Urinary bladder (tissue), 4 donors: ENCODE measurements around the gene GNPTG. TPM values are rescaled to one million over a fixed set of nuclear protein-coding genes. Genes with fewer than 3 reads are reported as not detected.
A peak's percentile ranks its signal among the peaks of the same experiment; 100 is the strongest.

Source experiments
- DNase-seq: peaks from one replicate; pipeline ENCODE4 v3.0.0-alpha.2; 2015; ENCODE audit errors: extremely low spot score
- H3K27ac ChIP-seq: one replicate; pipeline ENCODE4 v1.5.1; 2013; ENCODE audit warnings: low read depth, mild to moderate bottlenecking, moderate library complexity
- H3K36me3 ChIP-seq: one replicate; pipeline ENCODE4 v1.6.1; 2013; ENCODE audit warnings: mild to moderate bottlenecking, moderate library complexity; ENCODE audit not compliant: insufficient read depth
- H3K4me1 ChIP-seq: one replicate; pipeline ENCODE4 v1.6.1; 2013; ENCODE audit warnings: mild to moderate bottlenecking, moderate library complexity; ENCODE audit not compliant: insufficient read depth
- H3K4me3 ChIP-seq: one replicate; pipeline ENCODE4 v1.5.1; 2013; ENCODE audit warnings: low read depth, low read length
- WGBS: extraction: QIAGEN DNeasy Blood & Tissue Kit; methylation state at CpG from one replicate; pipeline ENCODE4 v1.1.7; 2013; 5-methylcytosine and 5-hydroxymethylcytosine counted together
- polyA plus RNA-seq: library from polyadenylated mRNA; stranded (reverse); fragments of 200-250 nt; gene quantifications from one replicate; pipeline ENCODE4 v1.2.3, GENCODE V29; 2013
- total RNA-seq: library from RNA; depleted of rRNA; stranded (reverse); fragments of >200 nt; gene quantifications from one replicate; pipeline ENCODE4 v1.2.3, GENCODE V29; 2014
- donor health status: healthy with polysubstance abuse.
- donor health status: healthy.

GNPTG gene
- total and polyA plus RNA-seq, 2 donors, result 28.0 to 70.4 TPM

- 61% methylated on average over 44 of the region's 44 CpGs for WGBS
- no peak for DNase-seq
- Histone ChIP-seq H3K4me1 (no peaks in the 10 kb centered on the region), H3K36me3 (no peaks in the 10 kb centered on the region), H3K27ac (no peak overlapping the region), H3K4me3 (no peak overlapping the region)
Measured at GRCh38 chr16:1343428-1344242, 8.1 kb upstream of the GNPTG start.

- Histone ChIP-seq H3K36me3 (no peaks in the 10 kb centered on the region), H3K27ac (no peak overlapping the region), H3K4me1 (no peaks in the 10 kb centered on the region), H3K4me3 (no peak overlapping the region)
- 89% methylated on average over 14 of the region's 14 CpGs for WGBS
- DNase-seq, result no peak
Measured at GRCh38 chr16:1344499-1344898, 7.2 kb upstream of the GNPTG start.

- H3K27ac ChIP-seq, result no peak overlapping the region
- no peaks in the 10 kb centered on the region for H3K36me3 ChIP-seq
- DNase-seq, result no peak
- H3K4me1 ChIP-seq, result no peaks in the 10 kb centered on the region
- WGBS, result 73% methylated on average over 11 of the region's 11 CpGs
- H3K4me3 ChIP-seq, result no peak overlapping the region
Measured at GRCh38 chr16:1345087-1345486, 6.6 kb upstream of the GNPTG start.

GRCh38 chr16:1345651-1346421 lies 5.9 kb upstream of the GNPTG start:
- WGBS, result 73% methylated on average over 31 of the region's 31 CpGs
- no peak overlapping the region for H3K4me3 ChIP-seq
- DNase-seq, result no peak

GRCh38 chr16:1346422-1347285 lies 5.1 kb upstream of the GNPTG start:
- no peak overlapping the region for H3K4me3 ChIP-seq
- no peaks in the 10 kb centered on the region for H3K36me3 ChIP-seq
- H3K27ac ChIP-seq, result no peak overlapping the region
- 73% methylated on average over 34 of the region's 34 CpGs for WGBS
- no peaks in the 10 kb centered on the region for H3K4me1 ChIP-seq
- DNase-seq, result no peak

More at GRCh38 chr16:1345651-1346421, 5.9 kb upstream of the GNPTG start:
- no peaks in the 10 kb centered on the region for H3K36me3 ChIP-seq
- H3K4me1 ChIP-seq, result no peaks in the 10 kb centered on the region
- no peak overlapping the region for H3K27ac ChIP-seq

- 84% methylated on average over 31 of the region's 31 CpGs for whole genome bisulfite sequencing
- Histone ChIP-seq H3K4me1 (no peaks in the 10 kb centered on the region), H3K4me3 (no peak overlapping the region), H3K27ac (no peak overlapping the region), H3K36me3 (no peaks in the 10 kb centered on the region)
- no peak for DNase-seq
Measured at GRCh38 chr16:1347286-1347855, 4.4 kb upstream of the GNPTG start.

GRCh38 chr16:1347962-1348361 lies 3.8 kb upstream of the GNPTG start:
- no peak overlapping the region for H3K4me3 ChIP-seq
- no peak overlapping the region for H3K27ac ChIP-seq
- 90% methylated on average over 29 of the region's 29 CpGs for WGBS
- DNase-seq, result no peak
- no peaks in the 10 kb centered on the region for H3K4me1 ChIP-seq
- no peaks in the 10 kb centered on the region for H3K36me3 ChIP-seq

GRCh38 chr16:1348441-1348840 lies 3.3 kb upstream of the GNPTG start:
- Histone ChIP-seq H3K4me1 (peaks cover 1% of the 10 kb centered on the region), H3K36me3 (no peaks in the 10 kb centered on the region), H3K27ac (no peak overlapping the region), H3K4me3 (no peak overlapping the region)
- no peak for DNase-seq
- WGBS, result 93% methylated on average over 15 of the region's 15 CpGs

GRCh38 chr16:1348926-1349325 lies 2.8 kb upstream of the GNPTG start:
- DNase-seq, result no peak
- H3K4me1 ChIP-seq, result peaks cover 1% of the 10 kb centered on the region
- H3K4me3 ChIP-seq, result no peak overlapping the region
- no peaks in the 10 kb centered on the region for H3K36me3 ChIP-seq
- WGBS, result 84% methylated on average over 14 of the region's 14 CpGs
- no peak overlapping the region for H3K27ac ChIP-seq

- peaks cover 1% of the 10 kb centered on the region for H3K4me1 ChIP-seq
- H3K4me3 ChIP-seq, result no peak overlapping the region
- no peaks in the 10 kb centered on the region for H3K36me3 ChIP-seq
- no peak for DNase-seq
- H3K27ac ChIP-seq, result no peak overlapping the region
- 84% methylated on average over 16 of the region's 16 CpGs for WGBS
Measured at GRCh38 chr16:1349351-1349750, 2.4 kb upstream of the GNPTG start.

- no peak for DNase-seq
- Histone ChIP-seq H3K4me3 (no peak overlapping the region), H3K27ac (no peak overlapping the region), H3K36me3 (no peaks in the 10 kb centered on the region), H3K4me1 (peaks cover 1% of the 10 kb centered on the region)
- WGBS, result 94% methylated on average over 17 of the region's 17 CpGs
Measured at GRCh38 chr16:1349951-1350350, 1.8 kb upstream of the GNPTG start.

- Histone ChIP-seq H3K4me1 (peaks cover 1% of the 10 kb centered on the region), H3K36me3 (no peaks in the 10 kb centered on the region), H3K4me3 (peak overlapping the region; percentile 90), H3K27ac (no peak overlapping the region)
- WGBS, result 84% methylated on average over 19 of the region's 19 CpGs
- DNase-seq, result no peak
Measured at GRCh38 chr16:1350691-1351090, 1.0 kb upstream of the GNPTG start.

GRCh38 chr16:1351215-1351581 lies 533 bp upstream of the GNPTG start:
- Histone ChIP-seq H3K36me3 (no peaks in the 10 kb centered on the region), H3K4me1 (peaks cover 1% of the 10 kb centered on the region), H3K27ac (no peak overlapping the region), H3K4me3 (peak overlapping the region; percentile 90)
- DNase-seq, result no peak
- WGBS, result under 1% methylated on average over 35 of the region's 35 CpGs
